Vagina (tissue), 2 donors: ENCODE results near the gene THPO. TPM values are rescaled to one million over a fixed set of nuclear protein-coding genes. Genes with fewer than 3 reads are reported as not detected.

Source experiments
- DNase-seq, 2 donors: peaks; one replicate each; pipeline ENCODE4 v3.0.0-alpha.2; 2017; ENCODE audit errors: extremely low spot score in 2 of 2
- H3K27ac ChIP-seq: fragments of 200-600 bp; sonication (generic); one replicate; pipeline ENCODE4 v1.5.1; 2019
- H3K27me3 ChIP-seq: fragments of 200-600 bp; sonication (generic); one replicate; pipeline ENCODE4 v1.5.1; 2019
- H3K36me3 ChIP-seq, 2 donors: fragments of 200-600 bp; sonication (generic); one replicate each; pipeline ENCODE4 v1.5.1; 2017 to 2019
- H3K4me1 ChIP-seq: fragments of 200-600 bp; sonication (generic); one replicate; pipeline ENCODE4 v1.5.1; 2019
- H3K4me3 ChIP-seq, 2 donors: fragments of 200-600 bp; sonication (generic); 1 replicate in 1 of 2; 2 replicates in 1 of 2; pipeline ENCODE4 v1.5.1; 2016 to 2019
- H3K9me3 ChIP-seq: fragments of 200-600 bp; sonication (generic); one replicate; pipeline ENCODE4 v1.5.1; 2019
- CTCF ChIP-seq, 3 experiments: fragments of 450-650 bp in 2 of 3; fragments of 200-600 bp in 1 of 3; sonication (generic) in 1 of 3; IDR thresholded peaks; one replicate each; pipeline ENCODE4 v1.5.1; 2017 to 2019; ENCODE audit warnings: antibody characterized with exemption in 3 of 3, mild to moderate bottlenecking in 2 of 3, moderate library complexity in 2 of 3
- POLR2A ChIP-seq, 2 donors: fragments of 450-650 bp; IDR thresholded peaks; one replicate each; pipeline ENCODE4 v1.6.1; 2017; ENCODE audit warnings: antibody characterized with exemption in 2 of 2, mild to moderate bottlenecking in 2 of 2, moderate library complexity in 2 of 2
- POLR2AphosphoS5 ChIP-seq, 2 donors: sonication (generic); formaldehyde crosslinking; IDR thresholded peaks; one replicate each; pipeline ENCODE4 v1.9.0; 2017; ENCODE audit warnings: antibody characterized with exemption in 2 of 2, mild to moderate bottlenecking in 2 of 2, low read depth in 1 of 2; ENCODE audit not compliant: insufficient read depth in 1 of 2
- intact Hi-C: fragments of 100-400 bp; cut with DNase I; formaldehyde crosslinking; loops from one replicate; pipeline ENCODE4 v1.15.1; 2023
- total RNA-seq: library from RNA; depleted of rRNA; stranded (reverse); fragments of >200 nt; gene quantifications from one replicate; pipeline ENCODE4 v1.2.3, GENCODE V29; 2016

THPO gene
- total RNA-seq: 0.74 TPM

DNA sequence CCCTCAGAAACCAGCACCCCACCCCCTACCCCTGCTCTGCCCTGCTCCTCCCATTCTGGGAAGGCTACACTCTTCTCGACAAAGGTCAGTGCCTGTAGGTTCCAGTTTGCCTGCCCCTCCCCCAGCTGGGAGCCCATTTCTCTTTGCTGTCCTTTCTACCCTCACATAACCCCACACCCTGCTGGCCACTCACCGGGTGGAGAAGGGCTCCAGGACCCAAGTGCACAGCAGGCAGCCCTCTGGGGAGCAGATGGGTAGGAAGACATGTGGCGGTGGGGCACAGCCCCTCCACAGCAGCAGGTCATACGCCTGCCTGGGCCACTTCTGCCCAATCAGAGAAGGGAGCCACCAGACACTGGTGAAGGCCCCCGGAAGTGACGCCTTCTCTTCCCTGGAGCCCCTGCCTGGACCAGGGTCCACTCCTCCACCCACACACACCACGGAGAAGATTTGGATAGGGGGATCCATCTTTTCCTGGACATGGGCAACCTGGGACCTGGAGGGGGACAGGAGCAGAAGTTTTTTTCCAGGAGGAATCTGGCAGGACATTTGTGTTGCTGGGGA, at the start of gene THPO:
THPO (minus strand) TSS at position 326 of the 564 bp plus-strand sequence. CDS start 1,948 bp downstream, outside the sequence.
- no peak for DNase-seq
- Histone ChIP-seq H3K4me3 (peak within 1 kb of the TSS; percentile 44 to 89), H3K9me3 (no peaks in the 10 kb centered on the region), H3K27ac (peak within 1 kb of the TSS; percentile 91), H3K36me3 (no peaks in the 10 kb centered on the region), H3K27me3 (no peaks in the 10 kb centered on the region), H3K4me1 (peaks cover 43% of the 10 kb centered on the region)
- no peak for TF ChIP-seq CTCF (IDR thresholded peaks at IDR 0.05)
- TF ChIP-seq POLR2AphosphoS5 (IDR thresholded peaks at IDR 0.05; ENCODE audit: insufficient read depth in 1 of 2, low read depth in 1 of 2): no peak
- no peak for TF ChIP-seq POLR2A (IDR thresholded peaks at IDR 0.05)
- intact Hi-C loops: loop anchor here (10.0 kb wide), 1 partner anchor 137 kb away; no protein-coding TSS in a partner anchor

GRCh38 chr3:184426691-184427141, 48.7 kb upstream of the THPO start:
- TF ChIP-seq POLR2A (IDR thresholded peaks at IDR 0.05) (no peak), POLR2AphosphoS5 (IDR thresholded peaks at IDR 0.05; ENCODE audit: insufficient read depth in 1 of 2, low read depth in 1 of 2) (no peak), CTCF (IDR thresholded peaks at IDR 0.05) (no peak)
- Histone ChIP-seq H3K27me3 (no peaks in the 10 kb centered on the region), H3K9me3 (peaks cover 4% of the 10 kb centered on the region), H3K27ac (no peak overlapping the region), H3K4me1 (no peaks in the 10 kb centered on the region), H3K4me3 (no peak overlapping the region), H3K36me3 (no peaks in the 10 kb centered on the region)
- intact Hi-C loops: no loop called here
- no peak for DNase-seq

DNA sequence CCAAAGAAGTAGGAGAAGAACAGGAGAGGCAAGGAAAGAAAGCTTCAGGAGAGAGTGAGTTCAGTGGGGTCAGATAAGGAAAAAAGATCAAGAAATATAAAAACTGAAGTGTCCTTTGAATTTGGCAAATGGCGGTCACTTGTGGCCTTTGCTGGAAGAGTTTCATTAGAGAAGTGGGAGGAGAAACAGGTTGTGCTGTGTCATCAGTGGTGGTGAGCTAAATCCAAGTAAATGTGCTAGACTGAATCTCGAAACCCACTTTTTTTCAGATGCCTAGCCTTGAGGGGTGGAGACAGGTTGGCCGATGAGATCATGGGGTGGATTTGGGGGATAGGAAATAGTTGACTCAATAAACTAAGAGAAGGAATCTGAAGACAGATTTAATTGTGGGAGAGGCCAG, 45.6 kb upstream of the THPO start:
- no peaks in the 10 kb centered on the region for H3K4me1 ChIP-seq
- DNase-seq: no peak
- TF ChIP-seq POLR2A (IDR thresholded peaks at IDR 0.05) (no peak), POLR2AphosphoS5 (IDR thresholded peaks at IDR 0.05; ENCODE audit: insufficient read depth in 1 of 2, low read depth in 1 of 2) (no peak), CTCF (IDR thresholded peaks at IDR 0.05) (no peak)
- no peak overlapping the region for H3K27ac ChIP-seq
- H3K4me3 ChIP-seq: no peak overlapping the region
- peaks cover 4% of the 10 kb centered on the region for H3K9me3 ChIP-seq
- no peaks in the 10 kb centered on the region for H3K36me3 ChIP-seq
- no peaks in the 10 kb centered on the region for H3K27me3 ChIP-seq
- intact Hi-C loops: no loop called here

- intact Hi-C loops: no loop called here
- DNase-seq: no peak
Observed at GRCh38 chr3:184419171-184419570, 41.2 kb upstream of the THPO start.

More at GRCh38 chr3:184419171-184419570, 41.2 kb upstream of the THPO start:
- Histone ChIP-seq H3K27ac (no peak overlapping the region), H3K4me1 (no peaks in the 10 kb centered on the region), H3K9me3 (peaks cover 4% of the 10 kb centered on the region), H3K36me3 (no peaks in the 10 kb centered on the region), H3K4me3 (no peak overlapping the region), H3K27me3 (no peaks in the 10 kb centered on the region)
- TF ChIP-seq POLR2A (IDR thresholded peaks at IDR 0.05) (no peak), POLR2AphosphoS5 (IDR thresholded peaks at IDR 0.05; ENCODE audit: insufficient read depth in 1 of 2, low read depth in 1 of 2) (no peak), CTCF (IDR thresholded peaks at IDR 0.05) (no peak)
